ENCODE measurements around the gene ANKRD62. TPM values are rescaled to one million over a fixed set of nuclear protein-coding genes. Genes with fewer than 3 reads are reported as not detected.
"Not testable (repeated sequence)": the region's sequence is repeated elsewhere in the genome, so short reads cannot be mapped to it uniquely, and the experiment has no call there.

ANKRD62 gene
- total and polyA plus RNA-seq, 2 donors from 2014 or later, result not detected

DNA sequence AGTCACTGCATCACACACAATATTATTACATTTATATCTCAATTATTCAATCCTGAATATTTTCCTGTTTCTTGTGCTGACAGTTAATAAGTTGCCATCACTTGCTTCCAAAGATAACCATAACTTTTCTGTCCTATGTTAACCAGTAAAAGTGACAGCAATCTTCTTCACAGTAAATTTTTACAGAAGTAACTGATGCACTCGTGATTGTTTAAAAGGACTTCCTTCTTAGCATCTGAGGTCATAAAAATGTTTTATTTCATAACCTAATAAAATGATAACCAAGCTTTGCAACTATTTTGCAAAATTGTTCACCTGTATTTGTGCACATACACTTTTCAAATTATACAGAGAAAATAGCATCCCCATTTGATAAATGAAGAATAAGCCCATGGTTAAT, 20.6 kb upstream of the ANKRD62 start:
- H3K4me1 ChIP-seq (ENCODE audit: control insufficient read depth in 2 of 3, insufficient read depth in 2 of 3, low read depth in 1 of 3, low read length in 3 of 3), result no peaks in the 10 kb centered on the region
- intact Hi-C loops (cut with DNase I), result no loop called here
- H3K27ac ChIP-seq (ENCODE audit: low read depth in 2 of 2, low read length in 2 of 2), result no peak overlapping the region
- H3K9ac ChIP-seq (ENCODE audit: low read length in 3 of 3), result no peak overlapping the region
- H3K27me3 ChIP-seq (ENCODE audit: control insufficient read depth, insufficient read depth, low read length), result no peaks in the 10 kb centered on the region
- TF ChIP-seq, protein P1, sequence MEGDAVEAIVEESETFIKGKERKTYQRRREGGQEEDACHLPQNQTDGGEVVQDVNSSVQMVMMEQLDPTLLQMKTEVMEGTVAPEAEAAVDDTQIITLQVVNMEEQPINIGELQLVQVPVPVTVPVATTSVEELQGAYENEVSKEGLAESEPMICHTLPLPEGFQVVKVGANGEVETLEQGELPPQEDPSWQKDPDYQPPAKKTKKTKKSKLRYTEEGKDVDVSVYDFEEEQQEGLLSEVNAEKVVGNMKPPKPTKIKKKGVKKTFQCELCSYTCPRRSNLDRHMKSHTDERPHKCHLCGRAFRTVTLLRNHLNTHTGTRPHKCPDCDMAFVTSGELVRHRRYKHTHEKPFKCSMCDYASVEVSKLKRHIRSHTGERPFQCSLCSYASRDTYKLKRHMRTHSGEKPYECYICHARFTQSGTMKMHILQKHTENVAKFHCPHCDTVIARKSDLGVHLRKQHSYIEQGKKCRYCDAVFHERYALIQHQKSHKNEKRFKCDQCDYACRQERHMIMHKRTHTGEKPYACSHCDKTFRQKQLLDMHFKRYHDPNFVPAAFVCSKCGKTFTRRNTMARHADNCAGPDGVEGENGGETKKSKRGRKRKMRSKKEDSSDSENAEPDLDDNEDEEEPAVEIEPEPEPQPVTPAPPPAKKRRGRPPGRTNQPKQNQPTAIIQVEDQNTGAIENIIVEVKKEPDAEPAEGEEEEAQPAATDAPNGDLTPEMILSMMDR (IDR thresholded peaks at IDR 0.05; ENCODE audit: borderline replicate concordance, extremely low read depth, insufficient read depth), result no peak
- no peak for DNase-seq
- FAIRE-seq, result no peak
- no peaks in the 10 kb centered on the region for H3K36me3 ChIP-seq (ENCODE audit: control insufficient read depth in 2 of 3, insufficient read depth in 3 of 3, low read length in 3 of 3)
- H3K4me3 ChIP-seq (ENCODE audit: low read length in 3 of 3), result no peak overlapping the region
- no peaks in the 10 kb centered on the region for H3K9me3 ChIP-seq (ENCODE audit: control insufficient read depth in 2 of 3, insufficient read depth in 1 of 3, low read length in 3 of 3)

DNA sequence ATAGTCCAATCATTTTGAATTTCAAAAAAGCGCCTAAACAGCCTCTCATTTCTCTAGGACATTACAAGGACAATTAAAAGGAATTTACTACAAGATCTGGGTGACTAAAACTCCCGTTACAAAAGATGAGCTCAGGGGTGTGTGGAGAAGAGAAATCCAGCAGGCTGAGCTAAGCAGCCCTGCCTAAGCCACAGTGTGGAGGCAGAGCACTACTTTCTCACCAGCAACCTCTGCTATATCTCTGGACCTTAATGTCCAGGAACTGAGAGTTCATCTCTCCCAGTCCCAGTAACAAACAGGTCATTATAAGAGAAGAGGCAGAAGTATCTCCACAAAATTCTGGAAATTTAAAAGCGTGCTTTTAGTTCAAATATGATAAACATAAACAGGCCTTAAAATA, 18.9 kb upstream of the ANKRD62 start:
- Histone ChIP-seq H3K9me3 (ENCODE audit: control insufficient read depth in 2 of 3, insufficient read depth in 1 of 3, low read length in 3 of 3) (no peaks in the 10 kb centered on the region), H3K4me1 (ENCODE audit: control insufficient read depth in 2 of 3, insufficient read depth in 2 of 3, low read depth in 1 of 3, low read length in 3 of 3) (no peaks in the 10 kb centered on the region), H3K36me3 (ENCODE audit: control insufficient read depth in 2 of 3, insufficient read depth in 3 of 3, low read length in 3 of 3) (no peaks in the 10 kb centered on the region), H3K9ac (ENCODE audit: low read length in 3 of 3) (no peak overlapping the region), H3K4me3 (ENCODE audit: low read length in 3 of 3) (no peak overlapping the region), H3K27me3 (ENCODE audit: control insufficient read depth, insufficient read depth, low read length) (no peaks in the 10 kb centered on the region), H3K27ac (ENCODE audit: low read depth in 2 of 2, low read length in 2 of 2) (no peak overlapping the region)
- intact Hi-C loops (cut with DNase I), result no loop called here
- no peak for FAIRE-seq
- TF ChIP-seq, protein P1 (IDR thresholded peaks at IDR 0.05; ENCODE audit: borderline replicate concordance, extremely low read depth, insufficient read depth), result no peak
- peak in 2 of 5 donors; percentile 7 to 25 for DNase-seq

DNA sequence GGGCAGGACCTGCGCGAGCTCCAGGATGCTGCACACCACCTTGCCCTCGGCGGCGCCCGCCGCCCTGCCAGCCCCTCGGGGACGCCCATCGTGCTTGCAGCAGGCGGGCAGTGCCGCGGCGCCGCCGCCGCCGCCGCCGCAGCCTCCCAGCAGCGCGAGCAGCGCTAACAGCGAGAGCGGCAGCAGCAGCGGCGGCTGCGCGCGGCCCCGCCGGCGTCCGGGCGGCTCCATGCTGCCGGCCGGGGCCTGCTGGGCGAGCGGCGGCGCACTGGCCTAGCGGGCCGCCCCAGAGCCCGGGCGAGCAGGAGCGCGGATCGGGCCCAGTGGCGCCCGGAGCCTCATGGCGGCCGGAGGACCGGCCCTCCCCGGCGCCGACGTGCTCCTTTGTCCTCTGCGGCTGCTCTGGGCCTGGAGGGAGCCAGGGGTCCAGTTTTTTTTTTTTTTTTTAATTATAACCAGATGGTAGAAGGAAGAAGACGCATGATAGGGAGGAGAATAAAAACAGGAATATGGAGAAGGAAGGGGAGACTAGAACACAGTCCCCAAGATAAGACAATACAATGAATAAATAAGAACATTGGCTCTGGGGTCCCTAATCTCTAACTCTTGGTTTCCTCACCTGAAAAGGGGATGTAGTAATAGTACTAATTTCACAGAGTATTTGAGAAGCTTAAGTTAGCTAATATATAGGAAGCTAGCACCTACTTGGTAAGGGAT, 17.1 kb upstream of the ANKRD62 start:
- no peak overlapping the region for H3K9ac ChIP-seq (ENCODE audit: low read length in 3 of 3)
- H3K4me1 ChIP-seq (ENCODE audit: control insufficient read depth in 2 of 3, insufficient read depth in 2 of 3, low read depth in 1 of 3, low read length in 3 of 3), result no peaks in the 10 kb centered on the region
- no peak overlapping the region for H3K27ac ChIP-seq (ENCODE audit: low read depth in 2 of 2, low read length in 2 of 2)
- TF ChIP-seq, protein P1 (IDR thresholded peaks at IDR 0.05; ENCODE audit: borderline replicate concordance, extremely low read depth, insufficient read depth), result no peak
- DNase-seq, result peak in 4 of 5 donors; percentile 38 to 69 (median 59)
- H3K4me3 ChIP-seq (ENCODE audit: low read length in 3 of 3), result no peak overlapping the region
- no peak for FAIRE-seq
- intact Hi-C loops (cut with DNase I), result no loop called here
- no peaks in the 10 kb centered on the region for H3K27me3 ChIP-seq (ENCODE audit: control insufficient read depth, insufficient read depth, low read length)
- no peaks in the 10 kb centered on the region for H3K36me3 ChIP-seq (ENCODE audit: control insufficient read depth in 2 of 3, insufficient read depth in 3 of 3, low read length in 3 of 3)
- no peaks in the 10 kb centered on the region for H3K9me3 ChIP-seq (ENCODE audit: control insufficient read depth in 2 of 3, insufficient read depth in 1 of 3, low read length in 3 of 3)

DNA sequence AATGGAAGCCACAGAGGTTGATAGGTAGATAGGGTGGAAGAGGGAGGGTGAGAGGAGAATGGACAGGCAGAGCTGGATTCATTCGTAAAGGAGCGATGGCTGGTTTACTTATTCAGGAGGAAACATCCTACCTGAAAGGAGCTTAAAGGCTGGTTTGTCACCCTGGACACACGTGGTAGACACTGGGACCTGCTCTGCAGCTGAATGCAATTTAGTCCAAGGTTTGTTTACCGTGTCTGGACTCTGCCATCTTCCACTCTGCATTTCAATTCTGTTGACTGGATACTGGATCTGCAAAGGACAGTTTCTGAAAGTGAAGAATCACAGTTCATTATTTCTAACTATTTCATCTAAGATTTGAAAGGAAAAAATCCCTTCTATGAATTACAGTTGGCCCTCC, 15.6 kb upstream of the ANKRD62 start:
- H3K4me3 ChIP-seq (ENCODE audit: low read length in 3 of 3); H3K27ac ChIP-seq (ENCODE audit: low read depth in 2 of 2, low read length in 2 of 2); intact Hi-C loops (cut with DNase I); H3K27me3 ChIP-seq (ENCODE audit: control insufficient read depth, insufficient read depth, low read length); H3K9me3 ChIP-seq (ENCODE audit: control insufficient read depth in 2 of 3, insufficient read depth in 1 of 3, low read length in 3 of 3); H3K36me3 ChIP-seq (ENCODE audit: control insufficient read depth in 2 of 3, insufficient read depth in 3 of 3, low read length in 3 of 3); H3K9ac ChIP-seq (ENCODE audit: low read length in 3 of 3); DNase-seq; H3K4me1 ChIP-seq (ENCODE audit: control insufficient read depth in 2 of 3, insufficient read depth in 2 of 3, low read depth in 1 of 3, low read length in 3 of 3); FAIRE-seq: not testable (repeated sequence)

Data from kidney (tissue), 14 donors.